ENCODE data around the gene TTBK2.
"Not testable (repeated sequence)": the region's sequence is repeated elsewhere in the genome, so short reads cannot be mapped to it uniquely, and the experiment has no call there.

The TTBK2 gene

GRCh38 chr15:42891569-42891968 lies 29.0 kb downstream of the TTBK2 start:
- Histone ChIP-seq H3K27me3 (replicated peaks; ENCODE audit: insufficient read depth, low read length) (no peaks in the 10 kb centered on the region), H3K9me2 (replicated peaks; ENCODE audit: insufficient read depth, low read length) (no peaks in the 10 kb centered on the region), H3K4me2 (ENCODE audit: low read depth, low read length) (no peak overlapping the region), H3K79me2 (ENCODE audit: low read length) (no peaks in the 10 kb centered on the region), H3K4me1 (ENCODE audit: low read length) (no peaks in the 10 kb centered on the region), H3K27ac (ENCODE audit: low read length) (no peak overlapping the region), H3K36me3 (replicated peaks; ENCODE audit: insufficient read depth, low read length) (no peaks in the 10 kb centered on the region), H4K20me1 (ENCODE audit: insufficient read depth, low read length) (no peaks in the 10 kb centered on the region), H3K9me3 (replicated peaks; ENCODE audit: insufficient read depth, low read length) (no peaks in the 10 kb centered on the region), H2AFZ (ENCODE audit: low read length) (no peak overlapping the region), H3F3A (ENCODE audit: insufficient read depth, low read length) (no peaks in the 10 kb centered on the region), H3K9ac (ENCODE audit: low read length) (no peak overlapping the region), H3K4me3 (ENCODE audit: low read length) (no peak overlapping the region)
- TF ChIP-seq EZH2 (optimal IDR thresholded peaks at IDR 0.05; ENCODE audit: low read depth, low read length) (no peak), EZH2phosphoT487 (IDR thresholded peaks at IDR 0.05; ENCODE audit: low read length) (no peak), CTCF (IDR thresholded peaks at IDR 0.05; ENCODE audit: low read length) (no peak)
- DNase-seq: no peak

GRCh38 chr15:42890161-42890913 lies 30.2 kb downstream of the TTBK2 start:
- Histone ChIP-seq H3K4me2 (ENCODE audit: low read depth, low read length) (no peak overlapping the region), H3K27me3 (replicated peaks; ENCODE audit: insufficient read depth, low read length) (no peaks in the 10 kb centered on the region), H4K20me1 (ENCODE audit: insufficient read depth, low read length) (no peaks in the 10 kb centered on the region), H3K9me2 (replicated peaks; ENCODE audit: insufficient read depth, low read length) (no peaks in the 10 kb centered on the region), H3K79me2 (ENCODE audit: low read length) (no peaks in the 10 kb centered on the region), H3K9ac (ENCODE audit: low read length) (no peak overlapping the region), H3K4me3 (ENCODE audit: low read length) (no peak overlapping the region), H3K27ac (ENCODE audit: low read length) (no peak overlapping the region), H3F3A (ENCODE audit: insufficient read depth, low read length) (no peaks in the 10 kb centered on the region), H3K36me3 (replicated peaks; ENCODE audit: insufficient read depth, low read length) (no peaks in the 10 kb centered on the region), H3K4me1 (ENCODE audit: low read length) (no peaks in the 10 kb centered on the region), H2AFZ (ENCODE audit: low read length) (no peak overlapping the region), H3K9me3 (replicated peaks; ENCODE audit: insufficient read depth, low read length) (no peaks in the 10 kb centered on the region)
- TF ChIP-seq EZH2 (optimal IDR thresholded peaks at IDR 0.05; ENCODE audit: low read depth, low read length) (no peak), EZH2phosphoT487 (IDR thresholded peaks at IDR 0.05; ENCODE audit: low read length) (no peak), CTCF (IDR thresholded peaks at IDR 0.05; ENCODE audit: low read length) (no peak)
- DNase-seq: no peak

GRCh38 chr15:42887384-42887783 lies 33.2 kb downstream of the TTBK2 start:
- H3K4me1 ChIP-seq (ENCODE audit: low read length); H2AFZ ChIP-seq (ENCODE audit: low read length); H3K79me2 ChIP-seq (ENCODE audit: low read length); H3K9me3 ChIP-seq (replicated peaks; ENCODE audit: insufficient read depth, low read length); H3F3A ChIP-seq (ENCODE audit: insufficient read depth, low read length); H3K9ac ChIP-seq (ENCODE audit: low read length); DNase-seq; H3K27ac ChIP-seq (ENCODE audit: low read length); H3K9me2 ChIP-seq (replicated peaks; ENCODE audit: insufficient read depth, low read length); H3K4me2 ChIP-seq (ENCODE audit: low read depth, low read length); H3K27me3 ChIP-seq (replicated peaks; ENCODE audit: insufficient read depth, low read length); H3K4me3 ChIP-seq (ENCODE audit: low read length); H3K36me3 ChIP-seq (replicated peaks; ENCODE audit: insufficient read depth, low read length); H4K20me1 ChIP-seq (ENCODE audit: insufficient read depth, low read length): not testable (repeated sequence)

GRCh38 chr15:42880121-42880520 lies 40.5 kb downstream of the TTBK2 start:
- Histone ChIP-seq H3K79me2 (ENCODE audit: low read length) (no peaks in the 10 kb centered on the region), H3K4me1 (ENCODE audit: low read length) (no peaks in the 10 kb centered on the region), H3K27ac (ENCODE audit: low read length) (no peak overlapping the region), H3K27me3 (replicated peaks; ENCODE audit: insufficient read depth, low read length) (no peaks in the 10 kb centered on the region), H3K4me2 (ENCODE audit: low read depth, low read length) (no peak overlapping the region), H3F3A (ENCODE audit: insufficient read depth, low read length) (no peaks in the 10 kb centered on the region), H3K9me2 (replicated peaks; ENCODE audit: insufficient read depth, low read length) (no peaks in the 10 kb centered on the region), H3K36me3 (replicated peaks; ENCODE audit: insufficient read depth, low read length) (no peaks in the 10 kb centered on the region), H3K9me3 (replicated peaks; ENCODE audit: insufficient read depth, low read length) (no peaks in the 10 kb centered on the region), H4K20me1 (ENCODE audit: insufficient read depth, low read length) (no peaks in the 10 kb centered on the region), H2AFZ (ENCODE audit: low read length) (no peak overlapping the region), H3K9ac (ENCODE audit: low read length) (no peak overlapping the region), H3K4me3 (ENCODE audit: low read length) (no peak overlapping the region)
- no peak for TF ChIP-seq CTCF (IDR thresholded peaks at IDR 0.05; ENCODE audit: low read length)
- no peak for TF ChIP-seq EZH2phosphoT487 (IDR thresholded peaks at IDR 0.05; ENCODE audit: low read length)
- TF ChIP-seq EZH2 (optimal IDR thresholded peaks at IDR 0.05; ENCODE audit: low read depth, low read length): no peak
- DNase-seq: no peak

Measured in MM.1S (cell line).